COLO829 (cell line): ENCODE measurements around the gene TMSB4X.

Experiments
- DNase-seq: peaks from one replicate; pipeline ENCODE4 v3.0.0; 2012; ENCODE audit warnings: low spot score

Gene TMSB4X

GRCh38 chrX:13024986-13025385, 50.1 kb downstream of the TMSB4X start:
- DNase-seq: no peak
